PC-9 (cell line): ENCODE results near the gene WBP1.

ENCODE experiments used
- CTCF ChIP-seq: fragments of 200-600 bp; sonication (generic); conservative IDR thresholded peaks from 2 replicates; pipeline ENCODE4 v1.6.1; 2017; ENCODE audit warnings: mixed run types, antibody characterized with exemption, mild to moderate bottlenecking, moderate library complexity
- EZH2 ChIP-seq: fragments of 200-600 bp; sonication (generic); IDR thresholded peaks from 2 replicates; pipeline ENCODE4 v1.8.0; 2017; ENCODE audit warnings: antibody characterized with exemption, low read depth

DNA sequence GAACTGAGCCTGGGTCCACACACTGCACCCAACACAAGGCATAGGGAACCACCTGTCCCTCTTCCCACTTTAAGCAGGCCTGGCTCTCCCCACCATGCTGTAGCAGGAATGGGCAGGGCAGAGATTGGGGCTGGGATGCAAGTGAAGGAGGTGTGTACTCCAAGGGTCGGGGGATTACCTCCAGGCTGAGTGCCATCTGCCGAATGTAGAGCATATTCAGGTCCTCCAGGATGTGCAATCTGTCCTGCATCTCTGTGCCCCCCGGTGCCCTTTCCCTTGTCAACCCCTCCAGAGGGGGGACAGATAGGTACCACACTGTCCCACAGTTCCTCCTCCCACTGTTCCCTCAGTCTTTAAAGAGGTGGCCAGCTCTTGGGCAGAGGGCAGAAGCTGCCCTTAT is 18.9 kb upstream of the WBP1 start:
- TF ChIP-seq EZH2 (no peak), CTCF (no peak)
